ENCODE results near the gene CACNA1I. TPM values are rescaled to one million over a fixed set of nuclear protein-coding genes. Genes with fewer than 3 reads are reported as not detected.

The CACNA1I gene
- total RNA-seq, 1 donor from 2014 or later: 0.03 TPM

GRCh38 chr22:39616781-39617180 is 46.2 kb downstream of the CACNA1I start:
- no peak for DNase-seq (ENCODE audit: low spot score)
- intact Hi-C loops (cut with DNase I): no loop called here

DNA sequence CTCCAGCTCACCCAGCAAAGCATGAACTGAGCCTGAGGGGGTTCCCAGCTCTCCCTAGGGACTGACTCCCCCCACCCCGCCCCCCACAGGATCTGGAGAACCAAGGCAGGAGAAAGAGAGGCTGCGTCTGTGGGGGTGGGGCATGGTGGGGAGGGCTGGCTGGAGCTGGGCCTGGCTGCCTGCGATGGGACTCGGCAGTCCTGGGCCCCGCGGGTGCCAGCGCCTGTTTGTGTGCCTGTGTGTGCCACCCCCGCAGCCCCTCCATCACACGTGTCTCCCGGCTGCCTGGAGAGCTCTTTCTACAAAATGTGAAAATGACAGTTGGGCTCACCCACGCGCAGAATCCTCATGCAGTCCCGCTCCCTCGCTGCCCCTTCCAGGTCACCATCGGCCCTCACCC is 46.8 kb downstream of the CACNA1I start:
- intact Hi-C loops (cut with DNase I): no loop called here

DNA sequence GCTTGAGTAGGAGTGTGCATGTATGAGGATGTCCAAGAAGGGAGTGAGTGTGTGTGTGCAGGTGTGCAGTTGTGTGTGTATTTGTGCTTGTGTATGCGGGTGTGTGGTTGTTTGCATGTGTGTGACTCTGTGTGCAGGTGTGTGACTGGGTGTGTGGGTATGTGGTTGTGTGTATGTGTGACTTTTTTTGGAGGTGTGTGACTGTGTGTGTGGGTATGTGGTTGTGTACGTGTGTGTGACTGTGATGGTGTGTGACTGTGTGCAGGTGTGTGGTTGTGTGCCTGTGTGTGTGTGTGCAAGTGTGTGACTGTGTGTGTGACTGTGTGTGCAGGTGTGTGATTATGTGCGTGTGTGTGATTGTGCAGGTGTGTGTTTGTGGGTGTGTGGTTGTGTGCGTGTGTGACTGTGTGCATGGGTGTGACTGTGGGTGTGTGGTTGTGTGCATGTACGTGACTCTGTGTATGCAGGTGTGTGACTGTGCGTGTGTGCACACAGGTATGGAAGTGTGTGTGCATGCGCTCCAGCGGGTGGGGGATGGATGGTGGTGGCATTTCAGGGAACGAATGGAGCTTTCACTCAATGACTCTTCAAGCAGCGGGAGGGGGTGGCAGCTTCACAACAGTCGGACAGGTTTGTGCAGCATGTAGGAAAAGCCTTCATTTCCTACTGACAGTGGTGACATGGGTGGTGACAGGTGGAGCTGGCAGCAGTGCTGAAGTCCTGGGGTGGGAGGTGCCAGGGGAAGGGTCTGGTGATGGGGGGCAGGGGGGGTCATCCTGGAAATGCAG is 47.6 kb downstream of the CACNA1I start:
- intact Hi-C loops (cut with DNase I): no loop called here
- DNase-seq (ENCODE audit: low spot score): no peak

More for the DNA sequence above, 46.8 kb downstream of the CACNA1I start:
- DNase-seq (ENCODE audit: low spot score): no peak

- DNase-seq (ENCODE audit: low spot score): no peak
- intact Hi-C loops (cut with DNase I): no loop called here
Observed at GRCh38 chr22:39618996-39619530, 48.5 kb downstream of the CACNA1I start.

GRCh38 chr22:39620924-39621690 is 50.6 kb downstream of the CACNA1I start:
- intact Hi-C loops (cut with DNase I): no loop called here
- no peak for DNase-seq (ENCODE audit: low spot score)

- intact Hi-C loops (cut with DNase I): loop anchor here (2.0 kb wide), 1 partner anchor 401 kb away; no protein-coding TSS in a partner anchor
Observed at GRCh38 chr22:39621826-39622225, 51.3 kb downstream of the CACNA1I start.

GRCh38 chr22:39622881-39623367 is 52.4 kb downstream of the CACNA1I start:
- DNase-seq (ENCODE audit: low spot score): no peak
- intact Hi-C loops (cut with DNase I): loop anchor here (2.0 kb wide), 1 partner anchor 400 kb away; no protein-coding TSS in a partner anchor

More at GRCh38 chr22:39621826-39622225, 51.3 kb downstream of the CACNA1I start:
- no peak for DNase-seq (ENCODE audit: low spot score)

- intact Hi-C loops (cut with DNase I): loop anchor here (2.0 kb wide), 1 partner anchor 399 kb away; no protein-coding TSS in a partner anchor
- no peak for DNase-seq (ENCODE audit: low spot score)
Observed at GRCh38 chr22:39623603-39624500, 53.3 kb downstream of the CACNA1I start.

DNA sequence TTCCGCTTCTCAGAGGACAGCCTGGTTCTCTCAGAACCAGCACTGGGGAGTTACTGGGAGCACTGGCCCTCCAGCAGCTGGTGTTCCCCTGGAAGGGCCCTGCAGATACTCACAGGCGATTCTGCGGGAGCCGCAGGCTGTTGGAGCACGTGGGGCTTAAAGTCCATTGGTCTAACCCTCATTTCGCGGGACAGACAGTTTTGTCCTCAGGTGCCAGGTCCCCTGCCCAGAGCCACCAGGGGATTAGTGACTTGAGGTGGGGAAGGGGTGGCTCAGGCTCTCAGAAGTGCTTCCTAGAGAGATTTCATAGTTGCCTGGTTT is 53.9 kb downstream of the CACNA1I start:
- no peak for DNase-seq (ENCODE audit: low spot score)
- intact Hi-C loops (cut with DNase I): no loop called here

- intact Hi-C loops (cut with DNase I): no loop called here
Observed at GRCh38 chr22:39625569-39626537, 55.3 kb downstream of the CACNA1I start.

GRCh38 chr22:39627208-39627607 is 56.7 kb downstream of the CACNA1I start:
- DNase-seq (ENCODE audit: low spot score): no peak
- intact Hi-C loops (cut with DNase I): no loop called here

More at GRCh38 chr22:39625569-39626537, 55.3 kb downstream of the CACNA1I start:
- no peak for DNase-seq (ENCODE audit: low spot score)

DNA sequence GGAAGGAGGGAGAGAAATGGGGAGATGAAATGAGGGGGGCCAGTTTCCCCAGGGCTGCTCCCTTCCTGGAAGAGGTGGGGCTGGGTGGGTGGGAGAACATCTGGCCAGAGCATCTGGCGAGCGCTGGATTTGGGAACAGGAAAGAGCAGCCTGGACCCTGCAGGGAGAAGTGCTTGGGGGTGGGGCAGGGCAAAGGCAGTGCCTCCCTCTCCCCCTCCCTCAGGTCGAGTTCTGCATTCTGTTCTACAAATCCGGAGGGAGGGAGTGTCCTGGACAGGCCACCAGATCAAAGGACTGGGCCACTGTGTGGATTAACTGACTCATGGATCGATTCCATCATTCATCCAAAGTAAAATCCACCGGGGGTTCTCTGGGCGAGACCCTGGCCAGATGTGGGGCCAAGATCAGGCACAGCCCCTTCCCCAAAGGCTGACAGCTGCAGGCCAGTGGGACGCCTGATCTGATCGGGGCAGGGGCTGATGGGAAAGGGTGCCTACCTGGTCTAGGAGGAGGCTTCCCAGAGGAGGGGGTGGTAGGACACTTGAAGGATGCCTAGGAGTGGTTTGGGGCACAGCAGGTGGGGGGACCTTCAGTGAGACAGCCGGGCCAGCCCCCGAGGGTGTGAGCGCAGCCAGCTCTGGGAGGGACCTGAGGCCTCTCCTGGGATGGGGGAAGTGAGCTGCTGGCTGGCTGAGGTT is 57.5 kb downstream of the CACNA1I start:
- DNase-seq (ENCODE audit: low spot score): no peak

DNA sequence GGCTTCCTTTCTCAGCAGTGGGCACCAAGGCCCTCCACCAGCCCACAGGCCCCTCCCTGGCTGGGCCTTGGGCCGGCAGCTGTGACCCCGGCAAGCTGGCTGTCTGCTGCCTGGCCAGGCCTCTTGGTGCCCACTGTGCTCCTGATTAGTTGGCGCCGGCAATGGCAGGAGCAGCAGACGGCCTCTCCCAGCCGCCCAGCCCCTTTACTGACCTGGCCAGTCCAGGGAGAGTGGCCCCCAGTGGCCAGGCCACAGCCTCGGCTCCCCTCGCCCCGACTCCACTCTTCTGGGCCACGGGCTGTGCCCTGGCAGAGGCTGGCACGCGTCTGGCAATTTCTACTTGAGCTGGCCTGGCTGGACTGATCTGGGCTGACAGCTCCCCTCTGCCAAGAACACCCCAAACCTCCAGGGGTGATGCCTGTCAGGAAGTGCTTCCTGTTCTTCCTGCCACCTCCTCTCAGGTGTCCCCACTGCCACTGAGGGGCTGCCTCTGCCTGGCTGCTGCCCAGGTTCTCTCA is 58.1 kb downstream of the CACNA1I start:
- intact Hi-C loops (cut with DNase I): no loop called here
- no peak for DNase-seq (ENCODE audit: low spot score)

More for the DNA sequence above, 57.5 kb downstream of the CACNA1I start:
- intact Hi-C loops (cut with DNase I): no loop called here

DNA sequence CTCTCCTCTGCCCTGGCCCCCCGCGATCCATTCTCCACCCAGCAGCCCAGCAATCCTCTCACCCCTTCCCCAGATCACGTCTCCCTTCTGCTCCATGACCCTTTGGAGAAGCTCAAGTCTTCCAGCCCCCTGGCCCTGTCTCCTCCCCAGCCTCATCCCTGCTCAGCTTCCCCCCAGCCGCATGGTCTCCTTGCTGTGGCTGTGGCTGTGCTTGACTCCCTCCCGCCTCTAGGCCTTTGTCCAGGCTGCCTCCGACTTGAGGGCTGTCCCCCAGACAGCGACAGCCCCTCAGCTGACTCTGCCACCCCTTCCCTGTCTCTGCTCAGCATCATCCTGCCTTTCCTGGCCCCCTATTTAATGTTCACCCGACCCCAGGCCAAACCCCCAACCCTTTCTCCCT is 59.3 kb downstream of the CACNA1I start:
- DNase-seq (ENCODE audit: low spot score): no peak
- intact Hi-C loops (cut with DNase I): no loop called here

GRCh38 chr22:39630721-39631120 is 60.2 kb downstream of the CACNA1I start:
- intact Hi-C loops (cut with DNase I): no loop called here

DNA sequence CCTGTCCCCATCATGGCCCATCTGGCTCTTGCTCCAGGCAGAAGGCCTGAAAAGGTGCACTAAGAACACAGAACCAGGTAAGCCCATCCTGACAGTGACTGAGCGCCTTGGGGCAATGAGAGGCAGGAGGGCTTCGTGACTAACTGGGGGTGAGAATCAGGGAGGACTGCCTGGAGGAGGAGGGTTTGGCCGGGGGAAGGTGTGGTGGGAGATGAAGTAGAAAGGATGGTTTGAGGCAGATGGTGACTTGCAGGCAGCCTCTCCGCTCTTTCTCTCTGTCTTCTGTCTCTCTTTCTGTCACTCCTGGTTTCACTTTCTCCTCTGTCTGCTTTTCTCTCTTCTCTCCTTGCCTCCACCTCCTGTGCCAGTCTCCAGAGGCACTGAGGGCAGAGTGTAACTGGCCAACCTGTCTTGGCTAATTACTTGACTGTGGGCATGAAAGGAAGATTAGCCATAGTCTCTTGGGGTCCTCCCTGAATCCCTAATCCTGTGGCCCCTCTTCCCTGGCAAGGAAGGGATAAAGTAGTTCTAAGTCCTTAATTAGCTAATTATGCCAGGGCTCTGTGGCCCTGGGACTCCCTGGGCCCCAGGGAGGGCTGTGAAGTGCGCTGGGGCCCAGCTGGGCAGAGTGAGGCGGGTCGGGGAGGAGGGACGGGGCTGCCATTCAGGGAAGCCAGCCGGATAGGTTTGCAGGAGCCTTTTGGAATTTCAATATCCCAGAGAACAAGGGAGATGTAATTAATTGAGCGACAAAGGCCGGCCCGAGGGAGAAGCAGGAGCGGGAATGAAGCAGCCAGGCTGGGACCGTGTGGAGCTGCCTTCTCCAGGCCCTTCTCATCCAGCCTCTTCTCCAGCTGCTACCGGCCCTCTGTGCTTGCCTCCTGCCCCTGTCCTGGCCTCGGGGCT is 61.1 kb downstream of the CACNA1I start:
- intact Hi-C loops (cut with DNase I): no loop called here
- DNase-seq (ENCODE audit: low spot score): no peak

More at GRCh38 chr22:39630721-39631120, 60.2 kb downstream of the CACNA1I start:
- DNase-seq (ENCODE audit: low spot score): no peak

Measured in cardiac septum (tissue), 1 donor.